Liver (tissue), 3 donors: ENCODE data around the gene U2AF2.

Source experiments
- ATF3 ChIP-seq: IDR thresholded peaks from 2 replicates; pipeline ENCODE4 v1.6.1; 2016; ENCODE audit warnings: antibody characterized with exemption
- CTCF ChIP-seq: fragments of 150-350 bp; IDR thresholded peaks from 2 replicates; pipeline ENCODE4 v1.5.1; 2017; ENCODE audit warnings: improper control_type of control experiment, low read depth, low read length; ENCODE audit not compliant: missing input control
- FOXA1 ChIP-seq: IDR thresholded peaks from 2 replicates; pipeline ENCODE4 v1.6.1; 2016; ENCODE audit warnings: antibody characterized with exemption
- GABPA ChIP-seq, 2 donors: IDR thresholded peaks in 1 of 2; conservative IDR thresholded peaks in 1 of 2; 2 replicates each; pipeline ENCODE4 v1.6.1; 2016; ENCODE audit warnings: antibody characterized with exemption in 2 of 2, mild to moderate bottlenecking in 1 of 2, moderate library complexity in 1 of 2
- JUND ChIP-seq, 2 donors: IDR thresholded peaks; 2 replicates each; pipeline ENCODE4 v1.6.1; 2016; ENCODE audit warnings: antibody characterized with exemption in 2 of 2
- MAX ChIP-seq: IDR thresholded peaks from 2 replicates; pipeline ENCODE4 v1.6.1; 2016; ENCODE audit warnings: antibody characterized with exemption
- NR2F2 ChIP-seq: IDR thresholded peaks from 2 replicates; pipeline ENCODE4 v1.6.1; 2016; ENCODE audit warnings: antibody characterized with exemption
- RAD21 ChIP-seq, 2 donors: IDR thresholded peaks; 2 replicates each; pipeline ENCODE4 v1.6.1; 2016; ENCODE audit warnings: antibody characterized with exemption in 2 of 2, mild to moderate bottlenecking in 2 of 2
- REST ChIP-seq: IDR thresholded peaks from 2 replicates; pipeline ENCODE4 v1.6.1; 2016; ENCODE audit warnings: antibody characterized with exemption, mild to moderate bottlenecking
- RXRA ChIP-seq, 2 donors: IDR thresholded peaks; 2 replicates each; pipeline ENCODE4 v1.6.1; 2017 to 2018; ENCODE audit warnings: antibody characterized with exemption in 2 of 2, mild to moderate bottlenecking in 1 of 2
- SP1 ChIP-seq: IDR thresholded peaks from 2 replicates; pipeline ENCODE4 v1.6.1; 2018; ENCODE audit warnings: antibody characterized with exemption, mild to moderate bottlenecking
- TAF1 ChIP-seq: conservative IDR thresholded peaks from 2 replicates; pipeline ENCODE4 v1.6.1; 2016; ENCODE audit warnings: antibody characterized with exemption, mild to moderate bottlenecking
- YY1 ChIP-seq: IDR thresholded peaks from 2 replicates; pipeline ENCODE4 v1.6.1; 2016; ENCODE audit warnings: antibody characterized with exemption, mild to moderate bottlenecking
- ZBTB33 ChIP-seq: IDR thresholded peaks from 2 replicates; pipeline ENCODE4 v1.6.1; 2016; ENCODE audit warnings: antibody characterized with exemption
- donor health status: healthy.
- donor health status: healthy.

- TF ChIP-seq CTCF (no peak), RAD21 (IDR thresholded peaks at IDR 0.05) (no peak), TAF1 (no peak), SP1 (no peak), YY1 (no peak), ATF3 (no peak), GABPA (IDR thresholded peaks at IDR 0.05 in 1 of 2, conservative IDR thresholded peaks at IDR 0.05 in 1 of 2) (no peak), RXRA (IDR thresholded peaks at IDR 0.05) (no peak), ZBTB33 (no peak), FOXA1 (no peak), NR2F2 (no peak), JUND (IDR thresholded peaks at IDR 0.05) (no peak), MAX (no peak), REST (no peak)
These were observed 32.7 kb downstream of the U2AF2 start for GRCh38 chr19:55687281-55688201.
